ENCODE data around the gene MANSC1. TPM values are rescaled to one million over a fixed set of nuclear protein-coding genes. Genes with fewer than 3 reads are reported as not detected.
"Not testable (repeated sequence)": the region's sequence is repeated elsewhere in the genome, so short reads cannot be mapped to it uniquely, and the experiment has no call there.

Gene MANSC1
- total RNA-seq, 1 donor from 2014 or later: 3.4 TPM

GRCh38 chr12:12365446-12365802, 15.4 kb upstream of the MANSC1 start:
- DNase-seq: no peak

- DNase-seq: no peak
Observed at GRCh38 chr12:12364787-12365445, 14.9 kb upstream of the MANSC1 start.

DNA sequence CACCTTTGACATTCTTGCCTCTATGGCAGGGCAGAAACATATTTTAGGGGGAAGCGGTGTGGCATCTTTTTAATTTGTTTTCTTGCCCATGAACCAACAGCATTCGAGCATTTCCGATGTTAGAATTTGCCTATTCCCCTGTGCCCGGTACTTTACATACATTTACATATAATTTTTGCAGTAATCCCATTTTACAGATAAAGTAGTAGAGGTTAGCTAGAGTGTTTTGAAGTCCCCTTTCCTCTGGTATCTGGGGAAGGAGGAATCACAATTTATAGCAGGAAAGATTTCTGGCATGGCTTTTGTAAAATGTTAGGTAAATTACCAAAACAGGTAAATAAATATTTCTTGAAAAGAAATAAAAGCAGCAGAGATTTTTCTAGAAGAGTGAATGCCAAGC, 8.5 kb upstream of the MANSC1 start:
- DNase-seq: no peak

DNA sequence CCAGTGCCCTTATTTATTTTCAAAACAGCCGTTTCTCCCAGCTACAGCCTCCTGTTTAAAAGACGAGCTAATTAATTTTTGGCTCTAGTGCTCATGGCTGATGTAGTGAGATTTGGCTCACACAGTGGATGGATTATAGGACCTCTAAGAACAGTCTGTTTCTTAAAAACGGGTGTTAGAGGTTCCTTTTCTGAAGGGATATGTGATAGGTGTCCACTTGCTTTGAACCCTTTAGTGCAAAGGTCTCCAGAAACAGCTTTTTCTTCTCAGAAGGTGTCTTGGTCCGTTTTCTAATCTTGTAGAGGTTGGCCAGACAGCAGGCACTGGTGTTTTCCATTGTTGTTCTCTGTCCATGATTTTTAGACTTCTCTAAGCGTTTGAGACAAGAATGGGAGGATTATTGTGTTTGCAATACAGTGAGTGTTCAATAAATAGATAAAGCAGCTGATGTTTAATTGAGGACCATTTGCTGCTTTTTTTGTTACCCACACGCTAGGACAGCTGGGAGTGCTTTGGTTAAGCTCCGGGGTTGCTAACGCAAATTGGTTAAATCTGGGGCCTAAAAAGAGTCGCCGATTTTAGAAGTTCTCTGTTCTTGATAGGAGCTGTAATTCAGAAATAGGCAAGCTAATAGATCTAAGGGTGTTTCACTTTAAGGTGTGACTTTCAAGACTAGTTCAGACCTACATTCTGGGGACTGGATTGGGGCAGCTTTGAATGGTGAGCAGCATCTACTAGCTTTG, 7.8 kb upstream of the MANSC1 start:
- peak; percentile 51 for DNase-seq

GRCh38 chr12:12356896-12357718, 7.1 kb upstream of the MANSC1 start, which contains the start of gene BORCS5:
TSS of gene BORCS5 (plus strand) at chr12:12357078. CDS start at chr12:12357452, 374 bp downstream.
- peak; percentile 88 for DNase-seq

GRCh38 chr12:12356467-12356895, 6.4 kb upstream of the MANSC1 start:
- no peak for DNase-seq

DNA sequence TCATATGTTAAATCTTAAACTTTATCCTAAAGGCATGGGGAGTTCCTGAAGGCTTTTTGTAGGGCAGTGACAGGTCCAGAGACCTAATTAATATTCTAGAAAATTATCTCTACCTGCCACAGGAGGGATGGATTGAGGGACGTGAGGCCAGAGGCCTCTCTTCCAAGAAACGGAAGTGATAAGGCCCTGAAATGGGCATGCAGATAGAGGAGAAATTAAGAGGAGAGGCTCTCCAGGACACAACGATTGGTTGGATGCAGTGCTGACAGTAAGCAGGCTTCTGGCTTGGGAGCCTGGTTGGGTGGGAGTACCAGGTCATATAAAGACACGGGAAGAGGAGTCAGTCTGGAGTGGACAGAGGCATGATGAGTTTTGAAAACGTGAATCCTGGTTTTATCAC, 3.8 kb upstream of the MANSC1 start:
- no peak for DNase-seq

DNA sequence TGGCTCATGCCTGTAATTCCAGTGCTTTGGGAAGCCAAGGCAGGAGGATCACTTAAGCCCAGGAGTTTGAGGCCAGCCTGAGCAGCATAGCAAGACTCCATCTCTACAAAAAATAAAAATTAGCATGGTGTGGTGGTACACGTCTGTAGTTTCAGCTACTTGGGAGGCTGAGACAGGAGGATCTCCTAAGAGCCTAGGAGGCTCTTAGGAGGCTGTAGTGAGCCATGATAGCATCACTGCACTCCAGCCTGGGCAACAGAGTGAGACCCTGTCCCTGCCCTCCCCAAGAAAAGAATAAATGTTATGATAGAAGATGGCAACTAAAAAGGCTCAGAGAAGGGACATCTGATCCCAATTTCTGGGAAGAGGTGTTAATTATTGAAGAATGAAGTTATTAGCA, 3.2 kb upstream of the MANSC1 start:
- DNase-seq: no peak

GRCh38 chr12:12351468-12352185, 1.6 kb upstream of the MANSC1 start:
- not testable (repeated sequence) for DNase-seq

DNA sequence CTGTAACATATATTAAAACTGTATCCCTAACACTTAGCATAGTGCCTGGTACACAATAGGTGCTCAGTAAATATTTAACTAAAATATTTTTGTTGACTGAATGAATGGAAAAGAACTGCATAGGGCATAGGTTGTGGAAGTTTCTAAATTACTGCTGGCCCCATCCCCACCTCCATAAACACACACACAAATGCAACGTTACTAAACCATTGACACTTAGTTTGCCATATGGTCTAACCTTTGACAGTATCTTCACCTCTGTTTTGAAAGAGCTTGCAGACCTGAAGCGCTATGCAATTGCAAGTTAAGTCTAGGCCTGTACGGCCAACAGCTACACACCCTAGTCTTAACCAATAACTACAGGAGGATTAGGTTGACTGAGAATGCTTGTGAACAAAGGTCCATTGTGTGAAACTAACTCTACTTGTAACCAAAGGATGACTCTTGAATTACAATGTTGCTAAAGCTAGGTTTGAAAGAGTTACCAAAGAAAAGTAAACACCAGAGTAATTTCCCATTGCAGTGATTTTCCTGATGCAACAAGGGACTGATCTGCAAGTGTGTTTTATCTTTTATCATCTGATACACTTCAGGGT, 924 bp upstream of the MANSC1 start:
- DNase-seq: no peak

GRCh38 chr12:12338527-12339168, 11.4 kb downstream of the MANSC1 start:
- DNase-seq: no peak

DNA sequence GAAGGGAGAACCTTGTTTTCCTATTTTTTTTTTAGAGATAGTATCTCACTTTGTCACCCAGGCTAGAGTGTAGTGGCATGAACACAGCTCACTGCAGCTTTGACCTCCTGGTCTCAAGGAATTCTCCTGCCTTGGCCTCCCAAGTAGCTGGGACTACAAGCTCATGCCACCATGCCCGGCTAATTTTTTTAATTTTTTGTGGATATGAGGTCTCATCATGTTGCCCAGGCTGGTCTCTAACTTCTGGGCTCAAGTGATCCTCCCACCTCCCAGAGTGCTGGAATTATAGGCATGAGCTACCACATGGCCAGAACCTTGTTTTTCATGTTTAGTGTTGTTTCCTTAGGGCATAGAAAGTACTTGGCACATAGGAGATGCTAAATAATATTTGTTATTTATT, 13.5 kb downstream of the MANSC1 start:
- DNase-seq: no peak

GRCh38 chr12:12336049-12336411, 14.0 kb downstream of the MANSC1 start:
- no peak for DNase-seq

DNA sequence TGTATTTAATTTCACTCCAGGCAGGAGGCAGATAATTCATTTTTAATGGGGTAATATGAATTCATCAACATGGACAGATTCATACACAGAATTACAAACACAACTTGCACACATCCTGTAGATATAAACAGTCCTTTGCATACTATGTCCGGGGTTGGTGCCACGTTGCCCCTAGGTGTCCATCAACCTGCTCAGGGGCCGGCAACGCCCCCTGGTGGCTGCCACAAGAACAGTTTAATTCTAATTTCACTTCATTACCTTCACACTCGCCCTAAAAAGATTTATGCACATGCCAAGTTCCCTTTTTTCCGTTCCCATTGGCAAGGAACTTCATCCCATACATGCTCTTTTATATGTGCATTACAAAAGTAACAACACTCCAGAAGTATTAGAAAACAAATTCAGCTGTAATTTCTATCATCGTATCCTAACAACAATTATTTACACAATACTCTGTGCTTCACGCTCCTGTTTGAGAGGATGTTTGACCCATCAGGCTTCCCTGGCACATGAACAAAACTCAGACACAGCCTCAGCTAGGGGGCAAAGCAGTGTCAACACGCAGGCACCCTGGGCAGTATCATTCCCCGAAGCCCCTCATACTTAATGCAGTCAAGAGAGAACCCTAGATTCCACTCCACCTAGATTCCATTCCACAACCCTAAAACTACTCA, 15.5 kb downstream of the MANSC1 start:
- DNase-seq: no peak

DNA sequence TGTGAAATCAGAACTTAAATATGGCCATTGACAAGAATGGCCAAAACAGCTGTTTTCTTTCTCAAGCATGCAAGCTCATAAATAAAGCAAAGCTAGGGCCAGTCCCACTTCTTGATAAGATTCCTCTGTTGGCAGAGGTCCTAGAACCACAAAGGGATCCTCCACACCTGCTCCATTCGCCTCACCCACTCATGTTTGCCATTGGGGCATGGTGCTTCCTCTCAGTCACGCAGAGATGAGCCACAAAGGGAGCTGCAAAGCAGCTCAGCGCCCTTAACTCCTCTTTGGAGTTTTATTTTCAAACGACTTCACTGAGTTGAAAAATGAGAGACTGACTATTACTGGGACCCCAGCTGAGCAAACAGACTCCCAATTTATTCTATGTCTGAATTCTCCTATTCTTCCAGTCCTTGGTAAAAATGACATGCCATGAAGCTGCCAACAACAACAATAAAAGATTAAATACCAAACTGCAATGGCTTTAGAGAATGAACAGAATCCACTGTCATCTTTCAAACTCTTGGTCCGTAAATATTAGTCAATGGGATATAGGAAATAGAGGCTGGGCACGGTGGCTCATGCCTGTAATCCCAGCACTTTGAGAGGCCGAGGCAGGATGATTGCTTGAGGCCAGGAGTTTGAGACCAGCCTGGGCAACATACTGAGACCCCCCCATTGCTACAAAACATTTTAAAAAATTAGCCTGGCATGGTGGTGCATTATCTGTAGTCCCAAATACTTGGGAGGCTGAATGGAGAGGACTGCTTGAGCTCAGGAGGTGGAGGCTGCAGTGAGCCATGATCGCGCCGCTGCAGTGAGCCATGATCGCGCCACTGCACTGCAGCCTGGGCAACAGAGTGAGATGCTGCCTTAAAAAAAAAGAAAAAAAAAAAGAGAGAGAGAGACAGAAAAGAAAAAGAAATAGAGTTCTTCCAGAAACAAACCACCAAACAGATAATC, 16.4 kb downstream of the MANSC1 start:
- no peak for DNase-seq

DNA sequence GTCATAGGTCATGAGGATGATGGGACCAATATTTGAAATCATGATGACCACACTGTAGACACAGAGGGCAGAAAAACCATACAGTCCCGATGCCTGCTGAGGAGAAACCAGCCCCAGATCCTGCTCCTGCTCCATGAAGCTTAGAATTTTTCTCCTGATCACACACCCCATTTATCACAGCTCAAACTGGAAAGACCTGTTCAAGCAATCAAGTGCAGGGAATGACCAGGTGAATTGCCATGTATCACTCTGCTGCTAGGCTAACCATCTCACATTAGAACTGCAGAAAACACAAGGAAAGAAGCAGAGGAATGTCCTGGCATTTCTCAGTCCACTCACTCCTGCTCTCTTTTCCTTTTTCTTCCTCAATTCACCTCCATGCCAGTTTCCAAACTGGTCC, 18.1 kb downstream of the MANSC1 start:
- DNase-seq: no peak

DNA sequence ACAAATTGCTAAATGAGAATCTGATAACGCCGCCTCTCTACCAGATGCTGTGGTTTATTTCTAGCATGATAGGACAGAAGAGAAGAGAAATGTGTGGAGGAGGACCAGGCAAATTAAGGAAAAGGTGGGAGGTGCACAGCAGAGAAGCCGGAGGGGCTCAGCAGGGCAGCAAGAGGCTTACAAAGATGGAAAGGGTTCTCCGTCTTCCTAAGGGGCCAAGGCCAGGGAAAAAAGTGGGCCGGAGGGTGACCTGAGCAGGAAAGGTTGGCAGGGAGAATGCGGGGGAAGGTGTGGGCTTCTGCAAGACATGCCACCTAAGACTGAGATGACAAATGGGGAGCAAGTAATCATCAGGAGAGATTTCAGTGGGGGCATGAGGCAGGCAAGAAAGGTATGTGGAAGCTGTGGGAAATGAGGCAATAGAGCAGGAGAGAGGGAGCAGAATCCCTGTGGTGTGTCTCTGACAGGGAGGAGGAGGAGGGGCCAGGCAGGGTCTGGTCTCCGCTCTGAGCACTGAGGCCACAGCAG, 18.7 kb downstream of the MANSC1 start:
- no peak for DNase-seq

GRCh38 chr12:12327802-12328201, 22.2 kb downstream of the MANSC1 start:
- peak; percentile 33 for DNase-seq

DNA sequence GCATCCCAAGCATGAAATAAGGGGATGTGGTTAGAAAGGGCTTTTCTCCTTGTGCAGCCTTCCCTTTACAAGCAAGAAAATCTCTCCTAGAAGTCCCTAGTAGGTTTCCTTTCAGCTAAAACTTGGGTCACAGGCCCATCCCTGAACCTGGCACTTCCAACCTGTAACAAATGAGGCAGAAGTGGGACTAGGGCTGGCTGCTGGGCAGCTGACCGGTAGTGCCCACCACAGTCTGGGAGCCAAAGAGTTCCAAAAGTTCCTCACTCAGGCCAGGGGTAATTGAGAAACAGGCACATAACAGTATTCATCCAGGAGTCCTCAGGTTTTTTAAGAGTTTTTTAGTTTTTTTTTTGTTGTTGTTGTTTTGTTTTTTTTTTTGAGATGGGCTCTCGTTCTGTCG, 23.8 kb downstream of the MANSC1 start:
- no peak for DNase-seq
